SK-N-SH (cell line): ENCODE measurements around the gene S100A7. TPM values are rescaled to one million over a fixed set of nuclear protein-coding genes. Genes with fewer than 3 reads are reported as not detected.

ENCODE experiments used
- CTCF ChIA-PET: fragments of 300-600, 350-600 bp; formaldehyde crosslinking; extraction: SDS; loops from one replicate; lab custom pipeline; 2021; lab: Yijun Ruan, JAX
- POLR2A ChIA-PET: fragments of 350-600 bp; sonication (Branson Sonifier 250); formaldehyde crosslinking; extraction: SDS; loops from one replicate; lab custom pipeline; 2020; ENCODE audit warnings: antibody characterized with exemption, inconsistent platforms; lab: Yijun Ruan, JAX
- DNase-seq: peaks from one replicate; pipeline ENCODE4 v3.0.0; 2012
- H2AFZ ChIP-seq: fragments of 200-600 bp; sonication (generic); 2 replicates; pipeline ENCODE4 v1.8.1; 2016; ENCODE audit warnings: antibody characterized with exemption, mild to moderate bottlenecking, low read depth
- H3F3A ChIP-seq: fragments of 200-600 bp; sonication (generic); replicated peaks from 2 replicates; pipeline ENCODE3; 2016; ENCODE audit warnings: antibody characterized with exemption, mild to moderate bottlenecking; ENCODE audit not compliant: insufficient read depth
- H3K27ac ChIP-seq, 2 experiments: fragments of 200-500 bp in 1 of 2; fragments of 200-600 bp in 1 of 2; sonication (Bioruptor generic) in 1 of 2; sonication (generic), shearing (Covaris generic) in 1 of 2; 2 replicates each; pipeline versions ENCODE4 v1.5.1 to v1.6.1; 2014 to 2016; ENCODE audit warnings: low read depth in 2 of 2, inconsistent platforms in 1 of 2, low read length in 1 of 2, mild to moderate bottlenecking in 1 of 2, mixed read lengths in 1 of 2
- H3K27me3 ChIP-seq: fragments of 200-600 bp; sonication (generic), shearing (Covaris generic); 2 replicates; pipeline ENCODE4 v1.6.1; 2016; ENCODE audit warnings: mixed run types; ENCODE audit not compliant: insufficient read depth
- H3K36me3 ChIP-seq, 2 experiments: fragments of 200-500 bp in 1 of 2; fragments of 200-600 bp in 1 of 2; sonication (Bioruptor generic) in 1 of 2; sonication (generic) in 1 of 2; replicated peaks in 1 of 2; 2 replicates each; pipeline versions ENCODE3 to v1.5.1; 2014 to 2016; ENCODE audit warnings: low read length in 1 of 2, mild to moderate bottlenecking in 1 of 2; ENCODE audit not compliant: insufficient read depth in 2 of 2, control insufficient read depth in 1 of 2
- H3K4me1 ChIP-seq, 2 experiments: fragments of 200-500 bp in 1 of 2; fragments of 200-600 bp in 1 of 2; sonication (Bioruptor generic) in 1 of 2; sonication (generic), shearing (Covaris generic) in 1 of 2; 2 replicates each; pipeline versions ENCODE4 v1.5.1 to v1.6.1; 2014 to 2016; ENCODE audit warnings: low read depth in 1 of 2, low read length in 1 of 2, mixed run types in 1 of 2; ENCODE audit not compliant: insufficient read depth in 2 of 2, control insufficient read depth in 1 of 2
- H3K4me2 ChIP-seq: fragments of 200-600 bp; sonication (generic), shearing (Covaris generic); 2 replicates; pipeline ENCODE4 v1.6.1; 2017; ENCODE audit warnings: mixed run types
- H3K4me3 ChIP-seq, 2 experiments: fragments of 200-500 bp in 1 of 2; fragments of 200-600 bp in 1 of 2; sonication (Bioruptor generic) in 1 of 2; sonication (generic), shearing (Covaris generic) in 1 of 2; 2 replicates each; pipeline versions ENCODE4 v1.5.1 to v1.8.1; 2014 to 2016; ENCODE audit warnings: low read depth in 2 of 2, inconsistent platforms in 1 of 2, low read length in 1 of 2, mild to moderate bottlenecking in 1 of 2, mixed read lengths in 1 of 2, moderate library complexity in 1 of 2
- H3K79me2 ChIP-seq: fragments of 200-600 bp; sonication (generic); 2 replicates; pipeline ENCODE4 v1.8.1; 2017; ENCODE audit warnings: mild to moderate bottlenecking; ENCODE audit not compliant: insufficient read depth
- H3K9ac ChIP-seq: fragments of 200-600 bp; sonication (generic); 2 replicates; pipeline ENCODE4 v1.6.1; 2017; ENCODE audit warnings: mixed run types
- H3K9me2 ChIP-seq: fragments of 200-600 bp; sonication (generic); 2 replicates; pipeline ENCODE4 v1.6.1; 2017; ENCODE audit warnings: mixed run types
- H3K9me3 ChIP-seq: fragments of 200-600 bp; sonication (generic); 2 replicates; pipeline ENCODE4 v1.6.1; 2017; ENCODE audit warnings: mixed run types, mild to moderate bottlenecking, moderate library complexity
- H4K20me1 ChIP-seq: fragments of 200-600 bp; sonication (generic); 2 replicates; pipeline ENCODE4 v1.6.1; 2017; ENCODE audit warnings: mild to moderate bottlenecking, mixed run types; ENCODE audit not compliant: insufficient read depth
- CTCF ChIP-seq: fragments of 200-600 bp; sonication (generic); IDR thresholded peaks from 2 replicates; pipeline ENCODE4 v1.6.1; 2017; ENCODE audit warnings: antibody characterized with exemption, mild to moderate bottlenecking, moderate library complexity
- FOSL2 ChIP-seq: IDR thresholded peaks from 2 replicates; pipeline ENCODE4 v1.4.0; 2012; ENCODE audit warnings: low read depth, mild to moderate bottlenecking, moderate library complexity, borderline replicate concordance
- FOXM1 ChIP-seq: IDR thresholded peaks from 2 replicates; pipeline ENCODE4 v1.4.0; 2012; ENCODE audit warnings: low read depth, mild to moderate bottlenecking
- IRF3 ChIP-seq: fragments of 150-350 bp; IDR thresholded peaks from 2 replicates; pipeline ENCODE4 v1.6.1; 2016; ENCODE audit warnings: mild to moderate bottlenecking, low read depth, low read length
- NFIC ChIP-seq: IDR thresholded peaks from 2 replicates; pipeline ENCODE4 v1.4.0; 2012; ENCODE audit warnings: borderline replicate concordance
- RAD21 ChIP-seq: IDR thresholded peaks from 2 replicates; pipeline ENCODE4 v1.6.1; 2012; ENCODE audit warnings: mild to moderate bottlenecking, low read length
- SMC3 ChIP-seq: IDR thresholded peaks from 2 replicates; pipeline ENCODE4 v1.6.1; 2012; ENCODE audit warnings: low read depth, low read length, improper control_type of control experiment
- TCF12 ChIP-seq: IDR thresholded peaks from 2 replicates; pipeline ENCODE4 v1.4.0; 2012
- WGBS: methylation state at CpG from one replicate; pipeline ENCODE4 v1.1.6; 2017; ENCODE audit warnings: low lambda C conversion rate; 5-methylcytosine and 5-hydroxymethylcytosine counted together
- polyA plus RNA-seq, 3 experiments: library from polyadenylated mRNA; depleted of rRNA; stranded (reverse); fragments of >200 nt; gene quantifications; 2 replicates each; pipeline ENCODE4 v1.2.3, GENCODE V29; 2012

The S100A7 gene
- polyA plus RNA-seq, 1 of the 3 experiments (the other 2 are of a cell fraction), result not detected

- TF ChIP-seq TCF12 (no peak), SMC3 (no peak)
- Histone ChIP-seq H3K4me1 (peaks cover 0 to 3% of the 10 kb centered on the region in 2 experiments; a peak in 1 of 4 replicates), H3F3A (peaks cover 7% of the 10 kb centered on the region), H3K27ac (no peak overlapping the region), H3K27me3 (peaks cover 10% of the 10 kb centered on the region; the same call in 1 of the 2 replicates), H3K4me3 (no peak overlapping the region), H3K9ac (no peak overlapping the region), H3K4me2 (no peak overlapping the region), H3K79me2 (no peaks in the 10 kb centered on the region), H3K36me3 (no peaks in the 10 kb centered on the region), H4K20me1 (no peaks in the 10 kb centered on the region), H3K9me2 (no peaks in the 10 kb centered on the region), H3K9me3 (no peaks in the 10 kb centered on the region), H2AFZ (no peak overlapping the region)
- WGBS, result 24% methylated on average over 5 of the region's 6 CpGs
- DNase-seq, result no peak
- CTCF ChIA-PET, result interaction anchor here (0.6 to 16.0 kb wide), 55 partner anchors 9 to 859 kb away, joined by 3 to 336 read pairs (median 4); partner anchors contain the start of genes PGLYRP4, S100A12, S100A8 and S100A9
- POLR2A ChIA-PET, result no interaction called here
These were observed 35.1 kb upstream of the S100A7 start for GRCh38 chr1:153495536-153495935.

GRCh38 chr1:153494976-153495535 is 34.6 kb upstream of the S100A7 start:
- TF ChIP-seq FOXM1 (no peak), SMC3 (peak; percentile 85), CTCF (peak; percentile 96), FOSL2 (no peak), RAD21 (peak; percentile 88)
- TF ChIP-seq, all 33 proteins: peak for 3
- H3K27me3 ChIP-seq, result peaks cover 10% of the 10 kb centered on the region; the same call in 1 of the 2 replicates
- peaks cover 0 to 5% of the 10 kb centered on the region in 2 experiments; a peak in 1 of 4 replicates for H3K4me1 ChIP-seq
- H3K4me3 ChIP-seq, result no peak overlapping the region; a peak in 1 of 4 replicates
- H3K9me3 ChIP-seq, result no peaks in the 10 kb centered on the region
- H3F3A ChIP-seq, result peaks cover 12% of the 10 kb centered on the region
- H3K4me2 ChIP-seq, result no peak overlapping the region
- H4K20me1 ChIP-seq, result no peaks in the 10 kb centered on the region
- no peak overlapping the region for H2AFZ ChIP-seq
- H3K27ac ChIP-seq, result no peak overlapping the region
- H3K9me2 ChIP-seq, result no peaks in the 10 kb centered on the region
- no peaks in the 10 kb centered on the region for H3K79me2 ChIP-seq
- 42% methylated on average over 5 of the region's 6 CpGs for WGBS
- no peak overlapping the region for H3K9ac ChIP-seq
- ChIA-PET CTCF (interaction anchor here (0.6 to 16.0 kb wide), 65 partner anchors 9 to 859 kb away, joined by 3 to 336 read pairs (median 4); partner anchors contain the start of genes PGLYRP4, S100A12, S100A6 and S100A8), POLR2A (no interaction called here)
- H3K36me3 ChIP-seq, result no peaks in the 10 kb centered on the region
- DNase-seq, result peak; percentile 79

- Histone ChIP-seq H3K36me3 (no peaks in the 10 kb centered on the region), H3K27me3 (peaks cover 10% of the 10 kb centered on the region; the same call in 1 of the 2 replicates), H3K9me2 (no peaks in the 10 kb centered on the region), H3K79me2 (no peaks in the 10 kb centered on the region), H2AFZ (no peak overlapping the region), H3K9me3 (no peaks in the 10 kb centered on the region), H3K4me3 (no peak overlapping the region), H3K27ac (no peak overlapping the region), H3K4me2 (no peak overlapping the region), H4K20me1 (no peaks in the 10 kb centered on the region), H3K4me1 (peaks cover 7 to 10% of the 10 kb centered on the region in 2 experiments; a peak in 2 of 4 replicates), H3K9ac (no peak overlapping the region), H3F3A (peaks cover 15% of the 10 kb centered on the region)
- TF ChIP-seq NFIC (no peak), IRF3 (no peak)
- ChIA-PET CTCF (interaction anchor here (0.8 to 16.0 kb wide), 15 partner anchors 8 to 157 kb away, joined by 3 to 336 read pairs (median 13); partner anchors contain the start of genes PGLYRP4 and S100A9), POLR2A (no interaction called here)
- no peak for DNase-seq
- WGBS, result 87% methylated on average over 6 of the region's 6 CpGs
These were observed 33.0 kb upstream of the S100A7 start for GRCh38 chr1:153493343-153493960.
